ENCODE measurements around the gene PGP.

Gene PGP

DNA sequence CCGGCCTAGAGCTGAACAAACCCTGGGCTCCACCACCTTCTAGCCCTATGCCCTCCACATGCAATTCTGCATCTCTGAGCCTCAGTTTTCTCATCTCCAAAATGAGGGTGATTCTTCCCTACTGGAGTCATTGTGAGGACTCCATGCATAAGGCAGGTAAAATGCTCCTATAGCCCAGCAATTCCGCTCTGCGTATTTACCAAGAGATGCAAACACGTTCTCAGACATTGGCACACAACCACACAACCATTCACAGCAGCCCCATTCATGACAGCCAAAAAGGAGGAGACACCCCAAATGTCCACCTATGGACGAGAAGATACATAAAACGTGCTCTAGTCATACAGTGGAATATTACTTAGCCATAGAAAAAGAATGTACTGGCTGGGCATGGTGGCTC lies 14.3 kb downstream of the PGP start:
- Histone ChIP-seq H3K36me3 (replicated peaks; ENCODE audit: insufficient read depth, low read length) (no peaks in the 10 kb centered on the region), H3K9me3 (replicated peaks; ENCODE audit: insufficient read depth, low read length) (no peaks in the 10 kb centered on the region), H3K4me1 (ENCODE audit: low read length) (peaks cover 3% of the 10 kb centered on the region; the same call in 1 of the 2 replicates), H3K9me2 (replicated peaks; ENCODE audit: insufficient read depth, low read length) (no peaks in the 10 kb centered on the region), H3K9ac (ENCODE audit: low read length) (no peak overlapping the region), H2AFZ (ENCODE audit: low read length) (no peak overlapping the region), H3K27me3 (replicated peaks; ENCODE audit: insufficient read depth, low read length) (peaks cover 58% of the 10 kb centered on the region), H3K27ac (ENCODE audit: low read length) (no peak overlapping the region), H3K4me3 (ENCODE audit: low read length) (no peak overlapping the region), H3K79me2 (ENCODE audit: low read length) (no peaks in the 10 kb centered on the region), H3K4me2 (ENCODE audit: low read depth, low read length) (no peak overlapping the region), H3F3A (ENCODE audit: insufficient read depth, low read length) (0 out of 2 replicates have a peak, but pooled peaks cover 3% of the 10 kb centered on the region), H4K20me1 (ENCODE audit: insufficient read depth, low read length) (no peaks in the 10 kb centered on the region)
- TF ChIP-seq, protein P1, sequence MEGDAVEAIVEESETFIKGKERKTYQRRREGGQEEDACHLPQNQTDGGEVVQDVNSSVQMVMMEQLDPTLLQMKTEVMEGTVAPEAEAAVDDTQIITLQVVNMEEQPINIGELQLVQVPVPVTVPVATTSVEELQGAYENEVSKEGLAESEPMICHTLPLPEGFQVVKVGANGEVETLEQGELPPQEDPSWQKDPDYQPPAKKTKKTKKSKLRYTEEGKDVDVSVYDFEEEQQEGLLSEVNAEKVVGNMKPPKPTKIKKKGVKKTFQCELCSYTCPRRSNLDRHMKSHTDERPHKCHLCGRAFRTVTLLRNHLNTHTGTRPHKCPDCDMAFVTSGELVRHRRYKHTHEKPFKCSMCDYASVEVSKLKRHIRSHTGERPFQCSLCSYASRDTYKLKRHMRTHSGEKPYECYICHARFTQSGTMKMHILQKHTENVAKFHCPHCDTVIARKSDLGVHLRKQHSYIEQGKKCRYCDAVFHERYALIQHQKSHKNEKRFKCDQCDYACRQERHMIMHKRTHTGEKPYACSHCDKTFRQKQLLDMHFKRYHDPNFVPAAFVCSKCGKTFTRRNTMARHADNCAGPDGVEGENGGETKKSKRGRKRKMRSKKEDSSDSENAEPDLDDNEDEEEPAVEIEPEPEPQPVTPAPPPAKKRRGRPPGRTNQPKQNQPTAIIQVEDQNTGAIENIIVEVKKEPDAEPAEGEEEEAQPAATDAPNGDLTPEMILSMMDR (IDR thresholded peaks at IDR 0.05; ENCODE audit: low read length) = no peak
- no peak for DNase-seq

- H3K9me3 ChIP-seq (replicated peaks; ENCODE audit: insufficient read depth, low read length) = no peaks in the 10 kb centered on the region
- no peak overlapping the region for H3K4me2 ChIP-seq (ENCODE audit: low read depth, low read length)
- no peaks in the 10 kb centered on the region for H3K9me2 ChIP-seq (replicated peaks; ENCODE audit: insufficient read depth, low read length)
- TF ChIP-seq EZH2 (optimal IDR thresholded peaks at IDR 0.05; ENCODE audit: low read depth, low read length) = no peak
- no peak for TF ChIP-seq EZH2phosphoT487 (IDR thresholded peaks at IDR 0.05; ENCODE audit: low read length)
- TF ChIP-seq, protein P1 (IDR thresholded peaks at IDR 0.05; ENCODE audit: low read length) = no peak
- no peak overlapping the region for H2AFZ ChIP-seq (ENCODE audit: low read length)
- no peak overlapping the region for H3K4me3 ChIP-seq (ENCODE audit: low read length)
- no peak overlapping the region for H3K9ac ChIP-seq (ENCODE audit: low read length)
- no peaks in the 10 kb centered on the region for H3K79me2 ChIP-seq (ENCODE audit: low read length)
- peaks cover 2% of the 10 kb centered on the region; the same call in 1 of the 2 replicates for H3K4me1 ChIP-seq (ENCODE audit: low read length)
- no peak overlapping the region for H3K27ac ChIP-seq (ENCODE audit: low read length)
- H3K27me3 ChIP-seq (replicated peaks; ENCODE audit: insufficient read depth, low read length) = peaks cover 64% of the 10 kb centered on the region
- H4K20me1 ChIP-seq (ENCODE audit: insufficient read depth, low read length) = no peaks in the 10 kb centered on the region
- H3K36me3 ChIP-seq (replicated peaks; ENCODE audit: insufficient read depth, low read length) = no peaks in the 10 kb centered on the region
- no peak for DNase-seq
- 0 out of 2 replicates have a peak, but pooled peaks cover 2% of the 10 kb centered on the region for H3F3A ChIP-seq (ENCODE audit: insufficient read depth, low read length)
These were observed 15.0 kb downstream of the PGP start for GRCh38 chr16:2199621-2200139.

DNA sequence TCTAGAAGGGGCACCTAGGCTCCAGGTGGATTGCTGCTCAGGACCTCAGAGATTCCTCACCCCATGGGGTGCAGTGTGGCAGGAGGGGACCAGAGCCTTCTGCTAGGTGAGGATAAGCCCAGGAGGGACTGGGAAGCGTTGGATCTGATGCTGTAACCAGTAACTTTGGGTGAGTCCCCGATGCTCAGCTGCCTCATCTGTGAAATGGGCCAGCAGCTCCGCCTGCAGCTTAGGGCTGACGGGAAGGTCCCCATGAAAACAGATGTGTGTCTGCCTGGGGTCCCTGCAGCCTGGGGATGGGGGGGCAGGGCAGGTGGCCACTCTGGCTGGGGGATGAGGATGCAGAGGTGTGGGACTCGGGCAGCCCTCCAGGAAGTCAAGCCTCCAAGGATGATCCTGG lies 15.5 kb downstream of the PGP start:
- H3K27me3 ChIP-seq (replicated peaks; ENCODE audit: insufficient read depth, low read length) = peaks cover 70% of the 10 kb centered on the region
- no peak overlapping the region for H2AFZ ChIP-seq (ENCODE audit: low read length)
- H3K9ac ChIP-seq (ENCODE audit: low read length) = no peak overlapping the region

More for the DNA sequence above, 15.5 kb downstream of the PGP start:
- Histone ChIP-seq H3K4me1 (ENCODE audit: low read length) (no peaks in the 10 kb centered on the region), H3K4me2 (ENCODE audit: low read depth, low read length) (no peak overlapping the region), H3K9me3 (replicated peaks; ENCODE audit: insufficient read depth, low read length) (no peaks in the 10 kb centered on the region), H3K36me3 (replicated peaks; ENCODE audit: insufficient read depth, low read length) (no peaks in the 10 kb centered on the region), H3K4me3 (ENCODE audit: low read length) (no peak overlapping the region), H3F3A (ENCODE audit: insufficient read depth, low read length) (no peaks in the 10 kb centered on the region), H3K79me2 (ENCODE audit: low read length) (no peaks in the 10 kb centered on the region), H3K27ac (ENCODE audit: low read length) (no peak overlapping the region), H4K20me1 (ENCODE audit: insufficient read depth, low read length) (no peaks in the 10 kb centered on the region), H3K9me2 (replicated peaks; ENCODE audit: insufficient read depth, low read length) (no peaks in the 10 kb centered on the region)
- no peak for TF ChIP-seq EZH2phosphoT487 (IDR thresholded peaks at IDR 0.05; ENCODE audit: low read length)
- TF ChIP-seq EZH2 (optimal IDR thresholded peaks at IDR 0.05; ENCODE audit: low read depth, low read length) = no peak
- TF ChIP-seq, protein P1 (IDR thresholded peaks at IDR 0.05; ENCODE audit: low read length) = no peak
- no peak for DNase-seq

All from MM.1S (cell line).